GM19043 (cell line): ENCODE results near the gene TRIM56.
A peak's percentile ranks its signal among the peaks of the same experiment; 100 is the strongest.
"Not testable (repeated sequence)": the region's sequence is repeated elsewhere in the genome, so short reads cannot be mapped to it uniquely, and the experiment has no call there.

ENCODE experiments used
- ATAC-seq: cut with Tn5 transposase; IDR thresholded peaks from one replicate; pipeline ENCODE4 v1.9.1; 2021; ENCODE audit warnings: low read depth; ENCODE audit not compliant: unreplicated experiment

Gene TRIM56

DNA sequence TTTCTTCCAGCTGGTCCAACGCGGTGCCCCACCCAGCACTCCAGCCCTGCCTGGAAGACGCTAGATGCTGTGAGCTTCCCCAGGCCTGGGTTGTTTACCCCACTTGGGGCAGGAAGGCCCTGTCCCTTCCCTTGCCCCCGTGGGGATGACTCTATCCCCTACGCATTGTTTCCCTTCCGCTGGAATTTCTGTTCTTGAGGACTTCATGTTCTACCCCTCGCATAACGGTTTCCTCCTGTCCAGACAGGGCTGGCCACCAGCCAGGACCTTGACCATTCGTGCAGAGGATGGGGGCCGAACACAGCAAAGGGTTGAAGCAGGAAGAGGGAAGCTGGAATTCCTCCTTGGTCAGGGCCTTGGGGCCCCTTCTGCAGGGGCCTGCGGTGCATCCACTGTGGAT is 27.0 kb downstream of the TRIM56 start:
- ATAC-seq = no peak

DNA sequence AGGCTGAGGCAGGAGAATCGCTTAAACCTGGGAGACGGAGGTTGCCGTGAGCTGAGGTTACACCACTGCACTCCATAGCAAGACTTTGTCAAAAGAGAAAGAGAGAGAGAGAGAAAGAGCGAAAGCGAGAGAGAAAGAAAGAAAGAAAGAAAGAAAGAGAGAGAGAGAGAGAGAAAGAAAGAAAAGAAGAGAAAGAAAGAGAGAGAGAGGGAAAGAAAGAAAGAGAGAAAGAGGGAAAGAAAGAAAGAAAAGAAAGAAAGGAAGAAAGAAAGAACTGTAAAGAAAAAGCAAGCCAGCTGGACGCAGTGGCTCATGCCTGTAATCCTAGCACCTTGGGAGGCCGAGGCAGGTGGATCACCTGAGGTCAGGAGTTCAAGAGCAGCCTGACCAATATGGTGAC is 27.9 kb downstream of the TRIM56 start:
- not testable (repeated sequence) for ATAC-seq

GRCh38 chr7:101113836-101114235 is 28.6 kb downstream of the TRIM56 start:
- ATAC-seq = no peak

GRCh38 chr7:101114492-101114891 is 29.2 kb downstream of the TRIM56 start:
- ATAC-seq = no peak

DNA sequence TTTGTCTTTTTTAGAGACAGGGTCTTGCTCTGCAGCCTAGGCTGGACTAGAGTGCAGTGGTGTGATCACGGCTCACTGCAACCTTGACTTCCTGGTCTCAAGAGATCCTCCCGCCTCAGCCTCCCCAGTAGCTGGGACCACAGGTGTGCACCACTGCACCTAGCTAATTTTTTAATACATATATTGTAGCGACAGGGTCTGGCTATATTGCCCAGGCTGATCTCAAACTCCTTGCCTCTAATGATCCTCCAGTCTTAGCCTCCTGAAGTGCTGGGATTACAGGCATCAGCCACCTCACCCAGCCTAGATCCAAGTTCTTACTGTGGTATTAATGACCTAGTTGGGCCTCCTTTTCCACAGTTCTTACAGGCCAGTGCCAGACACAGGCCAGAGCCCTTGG is 29.9 kb downstream of the TRIM56 start:
- ATAC-seq = no peak

GRCh38 chr7:101116898-101117297 is 31.6 kb downstream of the TRIM56 start:
- no peak for ATAC-seq

GRCh38 chr7:101118856-101119255 is 33.6 kb downstream of the TRIM56 start:
- no peak for ATAC-seq

DNA sequence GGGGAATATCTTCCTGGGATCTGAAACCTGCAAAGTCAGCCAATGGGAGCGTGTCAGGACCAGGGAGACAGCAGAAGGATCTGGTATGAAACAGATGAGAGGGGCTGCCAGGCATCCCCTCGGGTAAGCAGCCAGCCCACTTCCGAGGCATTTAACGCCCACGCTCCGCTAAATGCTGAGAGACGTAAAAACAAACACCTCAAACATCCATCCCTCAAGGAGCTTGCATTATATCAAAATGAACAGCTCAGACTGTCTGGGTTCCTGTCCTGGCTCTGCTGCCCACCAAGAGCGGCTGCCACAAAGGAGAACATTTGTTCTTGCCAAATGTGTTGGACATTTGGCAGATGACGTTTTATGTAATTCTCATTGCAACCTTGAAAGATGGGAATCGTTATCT is 34.6 kb downstream of the TRIM56 start:
- no peak for ATAC-seq

GRCh38 chr7:101120315-101120714 is 35.0 kb downstream of the TRIM56 start:
- no peak for ATAC-seq

GRCh38 chr7:101121631-101121990 is 36.3 kb downstream of the TRIM56 start:
- ATAC-seq = not testable (repeated sequence)

GRCh38 chr7:101121991-101122932 is 37.0 kb downstream of the TRIM56 start:
- no peak for ATAC-seq

GRCh38 chr7:101122933-101123702 is 37.8 kb downstream of the TRIM56 start:
- no peak for ATAC-seq

GRCh38 chr7:101123703-101124068 is 38.4 kb downstream of the TRIM56 start:
- no peak for ATAC-seq

DNA sequence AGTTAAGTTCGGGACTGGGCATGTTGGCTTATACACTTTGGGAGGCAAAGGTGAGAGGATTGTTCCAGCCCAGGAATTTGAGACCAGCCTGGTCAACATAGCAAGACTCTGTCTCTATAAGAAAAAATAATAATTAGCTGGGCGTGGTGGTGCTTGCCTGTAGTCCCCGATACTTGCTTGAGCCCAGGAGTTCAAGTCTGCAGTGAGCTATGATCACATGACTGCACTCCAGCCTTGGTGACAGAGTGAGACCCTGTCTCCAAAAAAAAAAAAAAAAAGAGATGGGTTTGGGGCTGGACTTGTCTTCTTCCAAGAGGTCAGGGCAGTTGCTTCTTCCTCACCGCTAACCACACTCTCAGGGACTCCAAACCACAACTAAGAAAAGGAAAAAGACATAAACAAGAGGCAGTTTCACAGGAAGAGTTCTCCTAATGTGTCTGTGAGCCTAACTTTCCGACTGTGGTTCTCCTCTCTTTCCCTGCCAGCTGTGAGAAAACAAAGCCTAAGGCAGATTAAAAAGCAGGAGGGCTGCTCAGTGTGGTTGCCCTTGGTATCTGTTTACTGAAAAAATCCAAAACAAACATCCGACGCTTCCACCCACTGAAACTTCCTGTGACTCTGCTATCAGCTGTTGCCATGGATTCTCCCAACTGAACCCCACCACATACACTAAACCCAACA is 39.2 kb downstream of the TRIM56 start:
- ATAC-seq = no peak

DNA sequence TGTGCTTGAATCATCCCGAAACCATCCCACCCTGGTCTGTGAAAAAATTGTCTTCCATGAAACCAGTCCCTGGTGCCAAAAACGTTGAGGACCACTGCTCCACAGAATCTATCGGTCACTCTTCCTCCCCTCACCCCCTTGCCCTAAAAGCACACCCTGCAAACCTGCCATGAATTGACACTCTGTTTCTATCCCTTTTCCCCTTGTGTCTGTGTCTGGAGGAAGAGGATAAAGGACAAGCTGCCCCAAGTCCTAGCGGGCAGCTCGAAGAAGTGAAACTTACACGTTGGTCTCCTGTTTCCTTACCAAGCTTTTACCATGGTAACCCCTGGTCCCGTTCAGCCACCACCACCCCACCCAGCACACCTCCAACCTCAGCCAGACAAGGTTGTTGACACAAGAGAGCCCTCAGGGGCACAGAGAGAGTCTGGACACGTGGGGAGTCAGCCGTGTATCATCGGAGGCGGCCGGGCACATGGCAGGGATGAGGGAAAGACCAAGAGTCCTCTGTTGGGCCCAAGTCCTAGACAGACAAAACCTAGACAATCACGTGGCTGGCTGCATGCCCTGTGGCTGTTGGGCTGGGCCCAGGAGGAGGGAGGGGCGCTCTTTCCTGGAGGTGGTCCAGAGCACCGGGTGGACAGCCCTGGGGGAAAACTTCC is 40.8 kb downstream of the TRIM56 start:
- ATAC-seq = no peak

DNA sequence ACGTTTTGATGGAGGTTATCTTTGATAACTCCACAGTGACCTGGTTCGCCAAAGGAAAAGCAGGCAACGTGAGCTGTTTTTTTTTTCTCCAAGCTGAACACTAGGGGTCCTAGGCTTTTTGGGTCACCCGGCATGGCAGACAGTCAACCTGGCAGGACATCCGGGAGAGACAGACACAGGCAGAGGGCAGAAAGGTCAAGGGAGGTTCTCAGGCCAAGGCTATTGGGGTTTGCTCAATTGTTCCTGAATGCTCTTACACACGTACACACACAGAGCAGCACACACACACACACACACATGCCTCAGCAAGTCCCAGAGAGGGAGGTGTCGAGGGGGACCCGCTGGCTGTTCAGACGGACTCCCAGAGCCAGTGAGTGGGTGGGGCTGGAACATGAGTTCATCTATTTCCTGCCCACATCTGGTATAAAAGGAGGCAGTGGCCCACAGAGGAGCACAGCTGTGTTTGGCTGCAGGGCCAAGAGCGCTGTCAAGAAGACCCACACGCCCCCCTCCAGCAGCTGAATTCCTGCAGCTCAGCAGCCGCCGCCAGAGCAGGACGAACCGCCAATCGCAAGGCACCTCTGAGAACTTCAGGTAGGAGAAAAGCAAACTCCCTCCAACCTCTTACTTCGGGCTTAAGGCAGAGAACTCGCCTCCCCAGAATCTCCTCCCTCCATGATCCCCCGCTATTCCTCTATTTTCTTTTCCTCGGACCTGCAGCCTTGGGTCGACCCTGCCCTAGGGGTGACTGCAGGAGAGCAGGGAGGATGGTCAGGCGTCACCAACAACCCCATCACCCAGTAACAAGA is 41.6 kb downstream of the TRIM56 start, which contains the start of gene SERPINE1:
TSS of gene SERPINE1 (plus strand) at position 454 of the 809 bp plus-strand sequence. CDS start 1,290 bp downstream, outside the sequence.
- ATAC-seq = peak; percentile 52

GRCh38 chr7:101127460-101128039 is 42.3 kb downstream of the TRIM56 start:
- no peak for ATAC-seq

DNA sequence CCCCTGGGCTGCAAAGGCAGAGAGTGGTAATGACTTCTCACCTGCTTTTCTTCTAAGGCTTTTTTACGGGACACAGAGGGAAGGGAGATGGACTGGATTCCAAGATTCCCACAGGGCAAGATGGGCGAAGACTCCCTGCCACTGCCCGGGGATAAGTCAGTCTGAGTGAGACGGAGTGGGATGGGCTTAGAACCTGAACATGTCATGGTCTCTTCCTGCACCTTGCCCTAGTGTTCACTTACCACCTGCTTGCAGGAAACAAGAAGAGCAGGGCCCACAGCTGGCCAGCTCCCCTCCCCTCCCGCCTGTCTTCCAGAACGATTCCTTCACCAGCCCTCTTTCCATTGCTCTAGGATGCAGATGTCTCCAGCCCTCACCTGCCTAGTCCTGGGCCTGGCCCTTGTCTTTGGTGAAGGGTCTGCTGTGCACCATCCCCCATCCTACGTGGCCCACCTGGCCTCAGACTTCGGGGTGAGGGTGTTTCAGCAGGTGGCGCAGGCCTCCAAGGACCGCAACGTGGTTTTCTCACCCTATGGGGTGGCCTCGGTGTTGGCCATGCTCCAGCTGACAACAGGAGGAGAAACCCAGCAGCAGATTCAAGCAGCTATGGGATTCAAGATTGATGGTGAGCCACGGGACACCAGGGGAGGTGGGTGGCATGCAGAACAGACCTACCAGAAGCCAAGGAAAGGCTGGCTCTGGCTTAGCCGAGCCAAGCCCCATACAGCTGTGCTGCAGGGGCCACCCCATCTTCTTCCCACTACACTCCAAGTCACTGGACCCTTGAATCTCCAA is 43.0 kb downstream of the TRIM56 start:
- no peak for ATAC-seq
